ENCODE results near the gene PBX1. TPM values are rescaled to one million over a fixed set of nuclear protein-coding genes. Genes with fewer than 3 reads are reported as not detected.

PBX1 gene
- total RNA-seq, 8 experiments from 2014 or later = 27.8 to 268 (median 147) TPM

- in situ Hi-C loops (cut with MboI; ENCODE audit: low pct_unique_long_range_greater_than_20kb in 2 of 9, low sequenced_read_pairs in 9 of 9, unreplicated experiment in 9 of 9) = no loop called here
- Histone ChIP-seq H3K4me1 (replicated peaks in 1 of 2) (peaks cover 42 to 46% of the 10 kb centered on the region in 2 donors), H3K27ac (no peak overlapping the region), H3K4me3 (no peak overlapping the region)
- WGBS, 10 experiments = 59 to 94% (median 89%) methylated on average over 3 to 8 of the region's 8 CpGs
- ATAC-seq (replicated peaks in 6 of 8) = no peak
Observed at GRCh38 chr1:164716992-164717703, 158.2 kb downstream of the PBX1 start.

DNA sequence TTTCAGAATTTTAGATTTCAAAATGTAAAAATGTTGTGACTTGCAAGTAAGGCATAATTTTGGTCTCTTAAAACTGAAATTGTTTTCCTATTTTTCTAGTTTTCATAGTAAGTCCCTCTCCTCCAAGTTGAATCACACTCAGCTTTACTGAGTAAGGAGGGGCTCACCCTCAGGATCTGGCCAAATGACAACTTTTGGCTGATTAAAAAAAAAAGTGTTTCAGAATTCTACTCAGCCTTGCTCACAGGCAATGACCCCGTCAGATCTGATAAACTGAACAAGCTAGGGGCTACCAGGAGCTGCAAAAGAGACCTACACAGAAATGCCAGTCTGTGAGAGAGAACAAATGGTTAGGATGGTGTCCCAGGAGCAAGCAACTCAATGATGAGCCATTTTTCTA is 159.8 kb downstream of the PBX1 start:
- Histone ChIP-seq H3K27ac (no peak overlapping the region), H3K4me1 (replicated peaks in 1 of 2) (peaks cover 39 to 40% of the 10 kb centered on the region in 2 donors), H3K4me3 (no peak overlapping the region)
- in situ Hi-C loops (cut with MboI; ENCODE audit: low pct_unique_long_range_greater_than_20kb in 2 of 9, low sequenced_read_pairs in 9 of 9, unreplicated experiment in 9 of 9) = no loop called here
- WGBS, 10 experiments = 0 to 100% (median 88%) methylated on average over 1 of the region's 1 CpG; no CpG with 5 or more reads in 2 of the 10 experiments
- peak in 1 of 8 experiments; percentile 41 for ATAC-seq (replicated peaks in 6 of 8)

- Histone ChIP-seq H3K27ac (no peak overlapping the region), H3K4me3 (no peak overlapping the region), H3K4me1 (replicated peaks in 1 of 2) (peaks cover 38 to 44% of the 10 kb centered on the region in 2 donors)
- in situ Hi-C loops (cut with MboI; ENCODE audit: low pct_unique_long_range_greater_than_20kb in 2 of 9, low sequenced_read_pairs in 9 of 9, unreplicated experiment in 9 of 9) = no loop called here
- ATAC-seq (replicated peaks in 6 of 8) = no peak
- WGBS, 10 experiments = 50 to 94% (median 73%) methylated on average over 1 to 8 of the region's 8 CpGs; no CpG with 5 or more reads in 1 of the 10 experiments
Observed at GRCh38 chr1:164719676-164720439, 160.9 kb downstream of the PBX1 start.

DNA sequence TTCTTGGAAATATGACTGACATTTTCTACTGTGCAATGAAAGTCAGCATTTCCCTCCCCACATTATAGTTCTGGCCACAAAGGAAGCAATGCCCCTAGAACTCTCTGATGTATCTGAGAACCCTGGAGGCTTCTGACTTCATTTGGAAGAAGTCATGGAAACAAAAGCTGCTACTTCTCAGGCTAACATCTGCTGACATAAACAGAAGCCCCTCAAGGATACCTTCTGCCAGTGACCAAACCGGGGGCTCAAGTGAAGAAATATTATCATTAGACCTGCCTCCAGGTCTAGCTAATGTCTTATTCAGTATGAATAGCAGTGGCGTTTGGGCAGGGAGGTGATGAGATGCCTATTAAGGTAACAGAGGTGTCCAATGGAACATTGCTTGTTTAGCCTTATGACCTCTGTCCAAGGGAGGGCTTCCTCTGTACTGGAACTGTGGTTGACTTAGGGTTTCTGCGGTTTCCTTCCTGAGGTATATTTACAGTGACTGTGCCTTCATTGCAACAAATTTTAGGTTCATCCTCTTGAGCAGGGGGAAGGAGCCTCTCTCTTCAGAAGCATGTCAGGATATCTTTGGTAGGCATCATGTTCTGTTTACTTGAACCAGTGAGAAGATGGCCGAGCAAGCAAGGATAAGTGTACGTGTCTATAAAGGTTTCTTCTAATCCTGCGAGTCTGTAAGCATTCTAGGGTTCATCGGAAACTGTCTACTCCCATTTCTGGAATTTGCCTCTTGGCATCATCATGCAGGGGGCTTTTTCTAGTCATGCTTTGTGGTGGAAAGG is 161.7 kb downstream of the PBX1 start:
- peaks cover 38 to 51% of the 10 kb centered on the region in 2 donors for H3K4me1 ChIP-seq (replicated peaks in 1 of 2)
- in situ Hi-C loops (cut with MboI; ENCODE audit: low pct_unique_long_range_greater_than_20kb in 2 of 9, low sequenced_read_pairs in 9 of 9, unreplicated experiment in 9 of 9) = no loop called here
- 66 to 100% (median 92%) methylated on average over 1 to 7 of the region's 7 CpGs; no CpG with 5 or more reads in 1 of the 10 experiments for WGBS, 10 experiments
- H3K4me3 ChIP-seq = no peak overlapping the region
- no peak overlapping the region for H3K27ac ChIP-seq
- no peak for ATAC-seq (replicated peaks in 6 of 8)

DNA sequence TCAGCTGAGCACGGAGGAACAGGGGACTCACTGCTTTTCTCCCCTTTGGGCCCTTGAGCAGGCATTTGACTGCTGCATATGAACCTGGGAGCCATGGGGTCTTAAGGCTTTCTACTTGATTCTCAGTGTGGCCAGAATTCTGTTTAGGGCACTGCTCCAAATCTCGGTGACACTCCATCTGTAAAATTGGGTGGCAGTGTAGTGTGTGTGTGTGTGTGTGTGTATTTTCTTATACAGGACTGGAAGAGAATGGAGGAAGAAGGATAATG is 162.2 kb downstream of the PBX1 start:
- H3K27ac ChIP-seq = no peak overlapping the region
- no peak for ATAC-seq (replicated peaks in 6 of 8)

DNA sequence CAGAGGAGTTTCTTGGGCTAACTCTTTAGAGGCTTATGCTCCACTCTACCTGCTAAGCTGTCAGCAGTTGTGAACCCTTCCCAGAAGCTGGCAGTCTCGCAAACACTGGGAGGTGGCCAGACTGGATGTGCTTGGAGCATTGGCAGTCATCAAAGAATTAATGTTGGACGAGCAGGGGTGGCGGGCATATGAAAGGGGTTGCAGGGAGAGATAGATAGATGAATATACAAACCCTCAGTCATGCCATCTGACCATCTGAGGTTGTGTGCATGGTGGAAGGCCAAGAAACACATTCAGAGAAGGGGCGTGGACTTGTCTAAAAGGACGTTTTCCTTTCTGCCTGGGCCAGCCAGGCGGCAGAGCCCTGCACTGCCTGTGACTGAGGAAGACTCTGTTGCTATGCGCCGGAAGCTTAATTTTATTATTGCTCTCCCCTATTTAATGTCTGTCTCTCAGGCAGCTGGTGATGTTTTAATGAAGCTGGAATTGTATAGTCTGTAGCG is 164.4 kb downstream of the PBX1 start:
- ATAC-seq (replicated peaks in 6 of 8) = peak in 6 of 8 experiments; percentile 43 to 87 (median 81)
- in situ Hi-C loops (cut with MboI; ENCODE audit: low pct_unique_long_range_greater_than_20kb in 2 of 9, low sequenced_read_pairs in 9 of 9, unreplicated experiment in 9 of 9) = no loop called here
- peaks cover 34 to 51% of the 10 kb centered on the region in 2 donors for H3K4me1 ChIP-seq (replicated peaks in 1 of 2)
- no peak overlapping the region for H3K27ac ChIP-seq
- no peak overlapping the region for H3K4me3 ChIP-seq
- WGBS, 10 experiments = 33 to 88% (median 77%) methylated on average over 1 to 9 of the region's 9 CpGs; no CpG with 5 or more reads in 2 of the 10 experiments

More for the DNA sequence above, 162.2 kb downstream of the PBX1 start:
- Histone ChIP-seq H3K4me3 (no peak overlapping the region), H3K4me1 (replicated peaks in 1 of 2) (peaks cover 34 to 51% of the 10 kb centered on the region in 2 donors)
- in situ Hi-C loops (cut with MboI; ENCODE audit: low pct_unique_long_range_greater_than_20kb in 2 of 9, low sequenced_read_pairs in 9 of 9, unreplicated experiment in 9 of 9) = no loop called here
- 85 to 100% (median 95%) methylated on average over 2 of the region's 2 CpGs; no CpG with 5 or more reads in 6 of the 10 experiments for WGBS, 10 experiments

DNA sequence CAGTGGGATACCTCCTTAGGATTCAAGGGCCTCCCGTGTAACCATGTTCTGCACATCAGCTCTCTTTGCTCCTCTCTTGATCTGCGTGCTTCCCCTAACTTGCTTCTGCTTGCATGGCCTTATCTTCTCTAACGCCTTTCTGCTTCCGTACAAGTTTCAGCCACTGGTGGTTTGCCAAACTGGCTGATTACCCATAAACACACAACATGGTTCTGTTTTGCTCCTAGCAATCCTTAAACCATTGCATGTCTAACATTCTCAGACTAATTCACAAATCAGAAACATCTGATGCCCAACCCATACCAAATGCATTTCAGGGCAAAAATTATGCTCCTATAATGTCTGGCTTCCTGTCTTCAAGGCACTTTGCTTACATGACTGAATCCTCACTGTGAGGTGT is 166.4 kb downstream of the PBX1 start:
- H3K27ac ChIP-seq = no peak overlapping the region
- in situ Hi-C loops (cut with MboI; ENCODE audit: low pct_unique_long_range_greater_than_20kb in 2 of 9, low sequenced_read_pairs in 9 of 9, unreplicated experiment in 9 of 9) = no loop called here
- peak in 1 of 8 experiments; percentile 30 for ATAC-seq (replicated peaks in 6 of 8)
- H3K4me1 ChIP-seq (replicated peaks in 1 of 2) = peaks cover 39 to 41% of the 10 kb centered on the region in 2 donors
- H3K4me3 ChIP-seq = no peak overlapping the region
- 8 to 100% (median 85%) methylated on average over 1 to 4 of the region's 4 CpGs for WGBS, 10 experiments

DNA sequence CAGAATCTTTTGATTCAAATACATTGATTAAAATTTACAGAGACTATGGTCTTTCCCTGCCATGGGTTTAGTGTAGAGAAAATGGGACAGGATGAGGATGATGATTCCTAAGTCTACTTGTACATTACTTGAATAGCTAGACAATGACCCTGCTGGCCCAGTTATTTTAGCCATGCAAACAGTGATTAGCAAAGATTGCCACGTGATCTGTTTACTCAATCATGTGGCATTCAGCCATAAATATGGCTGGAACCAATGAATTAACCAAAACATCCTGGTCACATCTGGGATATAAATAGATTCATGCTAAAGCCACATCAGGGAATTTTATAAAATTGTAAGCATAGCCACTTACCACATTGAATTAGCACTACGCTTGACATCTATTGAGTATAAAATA is 167.3 kb downstream of the PBX1 start:
- Histone ChIP-seq H3K4me1 (replicated peaks in 1 of 2) (peaks cover 37 to 39% of the 10 kb centered on the region in 2 donors), H3K4me3 (no peak overlapping the region), H3K27ac (no peak overlapping the region)
- peak in 2 of 8 experiments; percentile 48 to 54 for ATAC-seq (replicated peaks in 6 of 8)
- in situ Hi-C loops (cut with MboI; ENCODE audit: low pct_unique_long_range_greater_than_20kb in 2 of 9, low sequenced_read_pairs in 9 of 9, unreplicated experiment in 9 of 9) = no loop called here
- 0 to 100% (median 91%) methylated on average over 1 to 2 of the region's 2 CpGs for WGBS, 10 experiments

GRCh38 chr1:164728719-164729118 is 169.7 kb downstream of the PBX1 start:
- Histone ChIP-seq H3K4me1 (replicated peaks in 1 of 2) (peaks cover 26 to 36% of the 10 kb centered on the region in 2 donors), H3K27ac (no peak overlapping the region), H3K4me3 (no peak overlapping the region)
- peak in 3 of 8 experiments; percentile 68 to 82 (median 71) for ATAC-seq (replicated peaks in 6 of 8)
- in situ Hi-C loops (cut with MboI; ENCODE audit: low pct_unique_long_range_greater_than_20kb in 2 of 9, low sequenced_read_pairs in 9 of 9, unreplicated experiment in 9 of 9) = no loop called here
- 9 to 100% (median 90%) methylated on average over 2 to 5 of the region's 5 CpGs for WGBS, 10 experiments

DNA sequence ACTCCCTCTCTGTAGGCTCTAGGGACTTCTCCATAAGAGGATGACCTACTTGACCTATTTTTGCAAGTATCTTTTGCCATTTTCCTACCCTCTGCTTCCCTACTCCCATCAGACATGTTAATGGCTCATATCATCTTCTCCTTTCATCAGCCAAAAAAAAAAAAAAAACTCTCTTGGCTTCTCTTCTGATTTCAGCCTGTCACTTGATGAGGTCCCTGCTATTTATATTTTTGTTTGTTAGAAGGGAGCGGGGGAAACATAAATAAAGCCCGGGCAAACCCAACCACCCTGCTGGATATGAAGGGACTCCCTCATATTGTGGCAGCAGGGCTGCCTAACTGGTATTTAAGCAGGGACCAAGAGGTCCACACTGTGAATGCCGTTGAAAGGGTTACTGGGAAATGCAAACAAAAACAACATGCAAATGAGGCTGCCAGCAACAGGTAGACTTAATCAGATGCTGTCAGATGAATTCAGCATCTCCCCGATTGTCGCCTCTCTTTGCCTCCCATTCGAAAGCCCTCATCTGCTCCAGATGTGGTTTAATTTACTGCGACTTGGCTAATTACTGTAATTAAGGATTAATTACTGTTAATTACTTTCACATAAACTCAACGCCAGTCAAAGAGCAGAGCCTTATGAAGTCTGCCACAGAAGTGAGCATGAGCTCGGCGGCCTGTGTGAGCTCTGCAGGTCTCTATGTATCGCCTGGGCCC is 172.3 kb downstream of the PBX1 start:
- H3K4me3 ChIP-seq = no peak overlapping the region
- no peak overlapping the region for H3K27ac ChIP-seq
- ATAC-seq (replicated peaks in 6 of 8) = no peak
- H3K4me1 ChIP-seq (replicated peaks in 1 of 2) = peaks cover 26 to 45% of the 10 kb centered on the region in 2 donors
- 80 to 100% (median 90%) methylated on average over 1 to 11 of the region's 11 CpGs for WGBS, 10 experiments
- in situ Hi-C loops (cut with MboI; ENCODE audit: low pct_unique_long_range_greater_than_20kb in 2 of 9, low sequenced_read_pairs in 9 of 9, unreplicated experiment in 9 of 9) = no loop called here

GRCh38 chr1:164733070-164733469 is 174.1 kb downstream of the PBX1 start:
- ATAC-seq (replicated peaks in 6 of 8) = peak in 3 of 8 experiments; percentile 12 to 52 (median 18)
- in situ Hi-C loops (cut with MboI; ENCODE audit: low pct_unique_long_range_greater_than_20kb in 2 of 9, low sequenced_read_pairs in 9 of 9, unreplicated experiment in 9 of 9) = no loop called here
- H3K4me3 ChIP-seq = no peak overlapping the region
- H3K4me1 ChIP-seq (replicated peaks in 1 of 2) = peaks cover 33 to 58% of the 10 kb centered on the region in 2 donors
- 0 to 100% (median 85%) methylated on average over 1 to 3 of the region's 3 CpGs for WGBS, 10 experiments
- no peak overlapping the region for H3K27ac ChIP-seq

- Histone ChIP-seq H3K27ac (no peak overlapping the region), H3K4me3 (no peak overlapping the region), H3K4me1 (replicated peaks in 1 of 2) (peaks cover 33 to 55% of the 10 kb centered on the region in 2 donors)
- in situ Hi-C loops (cut with MboI; ENCODE audit: low pct_unique_long_range_greater_than_20kb in 2 of 9, low sequenced_read_pairs in 9 of 9, unreplicated experiment in 9 of 9) = no loop called here
- WGBS, 10 experiments = 0 to 100% (median 92%) methylated on average over 2 to 4 of the region's 4 CpGs
- ATAC-seq (replicated peaks in 6 of 8) = peak in 1 of 8 experiments; percentile 51
Observed at GRCh38 chr1:164733734-164734133, 174.8 kb downstream of the PBX1 start.
